IMR-90 (cell line): ENCODE measurements around the gene MEGF8. TPM values are rescaled to one million over a fixed set of nuclear protein-coding genes. Genes with fewer than 3 reads are reported as not detected.

Source experiments
- ATAC-seq: fragments of 200-7000 bp; cut with Tn5 transposase; 2 replicates; pipeline ENCODE4 v1.9.1; 2020; ENCODE audit warnings: low read depth, mild to moderate bottlenecking, moderate library complexity
- BruUV-seq: library from RNA; stranded (reverse); fragments of 400-500 nt; replicated peaks from 2 replicates; lab custom pipeline; 2021; lab: Mats Ljungman, UMichigan
- CTCF ChIA-PET: fragments of 300-600 bp; formaldehyde crosslinking; extraction: SDS; loops from one replicate; lab custom pipeline; 2021; ENCODE audit warnings: antibody characterized with exemption; lab: Yijun Ruan, JAX
- POLR2A ChIA-PET: fragments of 300-600 bp; sonication (Branson Sonifier 250); formaldehyde crosslinking; loops from one replicate; lab custom pipeline; 2022; ENCODE audit warnings: antibody characterized with exemption; ENCODE audit not compliant: unreplicated experiment; lab: Charles Lee
- DNase-seq: peaks from one replicate; pipeline ENCODE4 v3.0.0; 2013
- H2AFZ ChIP-seq: replicated peaks from 2 replicates; pipeline ENCODE3; 2013; ENCODE audit warnings: low read length, mild to moderate bottlenecking; ENCODE audit not compliant: poor library complexity
- H2AK5ac ChIP-seq: 2 replicates; pipeline ENCODE4 v1.6.1; 2013; ENCODE audit warnings: low read depth, low read length, inconsistent platforms
- H2AK9ac ChIP-seq: replicated peaks from 2 replicates; pipeline ENCODE3; 2013; ENCODE audit warnings: mild to moderate bottlenecking, low read depth, low read length, moderate library complexity; ENCODE audit not compliant: poor library complexity
- H2BK120ac ChIP-seq: 2 replicates; pipeline ENCODE4 v1.6.1; 2013; ENCODE audit warnings: low read depth, low read length, inconsistent platforms
- H2BK15ac ChIP-seq: 3 replicates; pipeline ENCODE4 v1.6.1; 2013; ENCODE audit warnings: low read depth, low read length, inconsistent platforms
- H2BK20ac ChIP-seq: 2 replicates; pipeline ENCODE4 v1.6.1; 2013; ENCODE audit warnings: low read depth, mild to moderate bottlenecking, inconsistent platforms, low read length, moderate library complexity
- H2BK5ac ChIP-seq: 2 replicates; pipeline ENCODE4 v1.6.1; 2013; ENCODE audit warnings: mild to moderate bottlenecking, low read depth, low read length, inconsistent platforms; ENCODE audit not compliant: poor library complexity, severe bottlenecking
- H3K14ac ChIP-seq: replicated peaks from 2 replicates; pipeline ENCODE4 v1.6.1; 2013; ENCODE audit warnings: low read depth, low read length, inconsistent platforms
- H3K18ac ChIP-seq: 2 replicates; pipeline ENCODE4 v1.6.1; 2013; ENCODE audit warnings: low read depth, low read length, control low read depth
- H3K23ac ChIP-seq: 2 replicates; pipeline ENCODE4 v1.6.1; 2013; ENCODE audit warnings: low read depth, low read length, inconsistent platforms
- H3K27ac ChIP-seq: 2 replicates; pipeline ENCODE4 v1.5.1; 2013; ENCODE audit warnings: mild to moderate bottlenecking, control low read depth, low read length; ENCODE audit not compliant: insufficient read depth
- H3K27me3 ChIP-seq: 2 replicates; pipeline ENCODE4 v1.6.1; 2013; ENCODE audit warnings: low read length; ENCODE audit not compliant: control insufficient read depth, insufficient read depth
- H3K36me3 ChIP-seq: 2 replicates; pipeline ENCODE4 v1.6.1; 2013; ENCODE audit warnings: low read length, mixed read lengths; ENCODE audit not compliant: control insufficient read depth, insufficient read depth
- H3K4ac ChIP-seq: 2 replicates; pipeline ENCODE4 v1.6.1; 2013; ENCODE audit warnings: low read depth, low read length, inconsistent platforms
- H3K4me1 ChIP-seq: 2 replicates; pipeline ENCODE4 v1.6.1; 2013; ENCODE audit warnings: low read length, mixed read lengths; ENCODE audit not compliant: control insufficient read depth, insufficient read depth
- H3K4me2 ChIP-seq: 2 replicates; pipeline ENCODE4 v1.6.1; 2013; ENCODE audit warnings: low read depth, mild to moderate bottlenecking, control low read depth, low read length, moderate library complexity
- H3K4me3 ChIP-seq: 2 replicates; pipeline ENCODE4 v1.5.1; 2013; ENCODE audit warnings: low read depth, mild to moderate bottlenecking, control low read depth, low read length, moderate library complexity; ENCODE audit not compliant: insufficient read depth
- H3K56ac ChIP-seq: 2 replicates; pipeline ENCODE4 v1.6.1; 2013; ENCODE audit warnings: low read length, inconsistent platforms; ENCODE audit not compliant: insufficient read depth; ENCODE audit errors: extremely low read depth
- H3K79me1 ChIP-seq, 2 experiments: 2 replicates each; pipeline ENCODE4 v1.6.1; 2013; ENCODE audit warnings: low read length in 2 of 2, inconsistent platforms in 1 of 2, low read depth in 1 of 2
- H3K9ac ChIP-seq: 2 replicates; pipeline ENCODE4 v1.6.1; 2013; ENCODE audit warnings: low read depth, low read length, control low read depth
- H3K9me1 ChIP-seq: 2 replicates; pipeline ENCODE4 v1.6.1; 2013; ENCODE audit warnings: low read length, inconsistent platforms; ENCODE audit not compliant: insufficient read depth
- H3K9me3 ChIP-seq: 2 replicates; pipeline ENCODE4 v1.6.1; 2013; ENCODE audit warnings: low read length; ENCODE audit not compliant: control insufficient read depth, insufficient read depth
- H4K20me1 ChIP-seq: 2 replicates; pipeline ENCODE4 v1.6.1; 2013; ENCODE audit warnings: low read length, inconsistent platforms; ENCODE audit not compliant: insufficient read depth
- H4K5ac ChIP-seq: 2 replicates; pipeline ENCODE4 v1.6.1; 2013; ENCODE audit warnings: mild to moderate bottlenecking, low read depth, low read length, control low read depth
- H4K8ac ChIP-seq, 2 experiments: 2 replicates each; pipeline ENCODE4 v1.6.1; 2013; ENCODE audit warnings: low read depth in 2 of 2, low read length in 2 of 2, control low read depth in 1 of 2, inconsistent platforms in 1 of 2
- H4K91ac ChIP-seq: 2 replicates; pipeline ENCODE4 v1.6.1; 2013; ENCODE audit warnings: low read depth, low read length, inconsistent platforms; ENCODE audit not compliant: insufficient read depth
- ELK1 ChIP-seq: fragments of 150-350 bp; IDR thresholded peaks from 2 replicates; pipeline ENCODE4 v1.6.1; 2016; ENCODE audit warnings: low read depth, mild to moderate bottlenecking, low read length, moderate library complexity, borderline replicate concordance
- FOS ChIP-seq: fragments of 150-350 bp; IDR thresholded peaks from 2 replicates; pipeline ENCODE4 v1.6.1; 2016; ENCODE audit warnings: low read depth, low read length
- POLR2A ChIP-seq: IDR thresholded peaks from 2 replicates; pipeline ENCODE4 v1.6.1; 2012; ENCODE audit warnings: mild to moderate bottlenecking, low read depth, low read length
- RFX5 ChIP-seq: IDR thresholded peaks from 2 replicates; pipeline ENCODE4 v1.8.0; 2012; ENCODE audit warnings: low read depth, mild to moderate bottlenecking, low read length, moderate library complexity
- WGBS, 2 experiments: methylation state at CpG; one replicate each; pipeline versions ENCODE4 v1.1.5 to v1.1.7; 2013; ENCODE audit warnings: missing lambda C conversion rate in 2 of 2; ENCODE audit not compliant: insufficient read length in 1 of 2; ENCODE audit errors: extremely low coverage in 2 of 2; 5-methylcytosine and 5-hydroxymethylcytosine counted together
- dilution Hi-C: fragments of 300-500 bp; cut with HindIII; formaldehyde crosslinking; loops from one replicate; pipeline ENCODE4 v1.14.3; 2018; ENCODE audit warnings: low sequenced_read_pairs; ENCODE audit not compliant: unreplicated experiment
- in situ Hi-C: fragments of 300-500 bp; cut with MboI; formaldehyde crosslinking; loops from 3 replicates; pipeline ENCODE4 v1.14.3; 2019; ENCODE audit warnings: low sequenced_read_pairs, inconsistent platforms, mixed read lengths
- intact Hi-C: fragments of 100-400 bp; cut with micrococcal nuclease; formaldehyde crosslinking; loops from 2 replicates; pipeline ENCODE4 v1.10.0; 2022
- polyA plus RNA-seq, 3 experiments: library from polyadenylated mRNA; depleted of rRNA; stranded (reverse); fragments of >200 nt; gene quantifications; 2 replicates each; pipeline ENCODE4 v1.2.3, GENCODE V29; 2012; ENCODE audit warnings: low replicate concordance in 1 of 3
- total RNA-seq: library from RNA; depleted of rRNA; stranded (reverse); fragments of >200 nt; gene quantifications from 2 replicates; pipeline ENCODE4 v1.2.3, GENCODE V29; 2012

MEGF8 gene
- total and polyA plus RNA-seq, 2 of the 4 experiments (the other 2 are of a cell fraction) = 2.3 to 12.5 TPM

- ATAC-seq (no peak), DNase-seq (no peak)
- 93% methylated on average over 8 of the region's 11 CpGs; no CpG with 5 or more reads in 1 of the 2 experiments for WGBS, 2 experiments
- Histone ChIP-seq H3K4me2 (no peak overlapping the region), H3K9ac (no peak overlapping the region), H2BK5ac (no peak overlapping the region), H2AFZ (no peak overlapping the region), H2BK120ac (no peak overlapping the region), H3K36me3 (peaks cover 23% of the 10 kb centered on the region), H4K8ac (no peak overlapping the region), H3K9me1 (peaks cover 3% of the 10 kb centered on the region; the same call in 1 of the 2 replicates), H3K4ac (no peak overlapping the region), H3K9me3 (no peaks in the 10 kb centered on the region), H3K79me1 (no peaks in the 10 kb centered on the region), H3K27ac (no peak overlapping the region), H3K56ac (no peak overlapping the region), H4K5ac (no peak overlapping the region), H2AK5ac (no peak overlapping the region), H3K18ac (no peak overlapping the region), H3K14ac (no peak overlapping the region), H3K4me1 (no peaks in the 10 kb centered on the region), H2AK9ac (no peak overlapping the region), H4K91ac (no peak overlapping the region), H4K20me1 (no peaks in the 10 kb centered on the region; the same call in 1 of the 2 replicates), H2BK15ac (no peak overlapping the region), H3K23ac (no peak overlapping the region), H3K27me3 (peaks cover 2% of the 10 kb centered on the region; the same call in 1 of the 2 replicates), H2BK20ac (no peak overlapping the region), H3K4me3 (no peak overlapping the region)
- intact Hi-C loops (no loop called here), dilution Hi-C loops (no loop called here), in situ Hi-C loops (no loop called here)
- ChIA-PET CTCF (no interaction called here), POLR2A (no interaction called here)
- BruUV-seq = no TSS peak
- no peak for TF ChIP-seq FOS
- no peak for TF ChIP-seq RFX5
- no peak for TF ChIP-seq ELK1
- no peak for TF ChIP-seq POLR2A
Measured at GRCh38 chr19:42374826-42375376, 49.5 kb downstream of the MEGF8 start.
